GM12801 (cell line): ENCODE data around the gene SEMA6A.

Experiments
- CTCF ChIP-seq: IDR thresholded peaks from one replicate; pipeline ENCODE4 v1.5.1; 2011; ENCODE audit warnings: control low read depth; ENCODE audit not compliant: insufficient read length; ENCODE audit errors: extremely low read depth

Gene SEMA6A

DNA sequence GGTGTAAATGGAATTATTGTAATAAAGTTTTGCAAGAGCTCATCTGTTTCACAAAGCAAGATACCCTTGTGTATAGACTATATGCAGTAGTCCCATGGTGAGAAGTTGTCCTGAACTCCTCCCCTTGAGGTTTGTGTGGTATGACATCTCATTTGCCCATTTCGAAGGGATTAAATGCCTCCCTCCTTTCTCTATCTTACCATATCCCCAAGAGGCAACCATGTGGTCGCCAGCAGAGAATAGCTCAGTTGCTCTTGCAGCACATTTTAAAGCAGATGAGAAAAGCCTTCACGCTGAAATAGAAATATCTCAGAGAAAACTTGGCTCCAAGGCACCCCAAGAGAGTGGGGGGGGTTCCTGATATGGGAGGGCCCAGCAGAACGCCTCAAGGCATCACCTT is 4.6 kb downstream of the SEMA6A start:
- no peak for TF ChIP-seq CTCF

GRCh38 chr5:116567106-116567505 is 7.5 kb downstream of the SEMA6A start:
- no peak for TF ChIP-seq CTCF

DNA sequence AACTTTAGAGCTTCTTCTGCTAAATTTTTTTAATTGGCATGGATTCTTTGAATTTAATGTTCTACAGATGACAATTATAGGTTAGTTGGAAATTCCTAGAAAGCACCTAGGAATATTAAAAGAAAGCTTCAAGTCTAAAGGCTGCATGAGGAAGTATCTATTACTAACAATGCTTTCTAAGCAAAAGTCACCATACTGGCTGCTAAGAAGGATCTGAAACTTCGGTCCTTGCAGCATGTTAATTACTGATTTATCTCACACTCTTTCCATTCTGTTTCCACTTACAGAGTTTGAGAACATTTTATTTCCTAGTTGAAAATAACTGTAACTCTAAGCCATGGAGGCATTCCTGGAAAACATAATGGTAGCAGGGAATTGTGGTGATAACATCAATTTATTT is 8.4 kb downstream of the SEMA6A start:
- TF ChIP-seq CTCF: no peak

DNA sequence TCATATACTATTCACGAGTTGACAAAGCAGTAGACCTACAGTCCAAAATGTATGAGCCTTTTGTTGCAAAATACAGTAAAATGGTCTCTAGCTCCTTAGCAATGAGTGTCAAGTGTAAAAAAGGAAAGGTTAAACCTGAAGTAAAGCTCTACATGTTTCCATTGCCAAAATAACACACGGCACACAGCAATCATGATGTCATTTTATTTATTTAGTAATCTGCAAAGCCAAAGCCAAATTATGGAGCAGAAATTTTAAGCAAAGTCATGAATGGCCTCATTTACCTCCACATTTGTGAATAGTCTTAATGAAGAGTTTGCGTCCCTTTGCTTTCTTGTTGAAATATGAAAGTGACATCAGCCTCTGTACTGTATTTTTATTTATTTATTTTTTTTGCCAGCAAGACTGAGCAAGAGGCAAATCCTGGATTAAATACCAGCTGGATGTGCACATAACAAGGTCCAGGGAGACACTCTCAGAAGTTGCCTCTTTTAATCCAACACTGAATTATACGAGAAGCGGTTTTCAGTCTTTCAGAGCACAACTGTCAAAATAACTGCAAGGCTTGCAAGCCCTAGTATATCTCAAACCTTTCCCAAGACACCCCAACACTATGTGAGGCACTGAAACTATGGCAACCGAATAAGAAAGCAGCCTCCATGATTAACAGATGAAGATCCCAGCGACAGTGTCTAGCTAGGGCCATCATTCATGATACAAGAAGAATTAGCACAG is 9.7 kb downstream of the SEMA6A start:
- no peak for TF ChIP-seq CTCF

DNA sequence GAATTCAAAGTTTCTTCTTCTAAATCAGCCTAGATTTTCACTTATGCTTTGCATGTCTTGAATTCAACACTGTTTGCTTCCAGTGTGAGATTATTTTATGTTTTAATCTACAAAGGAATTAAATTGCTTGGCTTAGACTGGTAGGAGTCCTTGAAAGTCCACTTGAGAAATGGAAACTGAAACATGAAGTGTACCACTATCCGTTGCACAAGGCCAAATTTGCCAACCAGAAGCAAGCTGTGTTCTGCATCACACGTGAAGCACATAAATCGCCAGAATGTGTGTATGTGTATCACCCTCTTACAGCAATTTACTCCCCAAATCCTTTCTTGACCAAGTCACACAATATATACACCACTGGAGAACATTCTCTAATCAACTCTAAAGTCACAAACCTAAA is 10.3 kb downstream of the SEMA6A start:
- no peak for TF ChIP-seq CTCF

GRCh38 chr5:116563736-116564308 is 10.8 kb downstream of the SEMA6A start:
- TF ChIP-seq CTCF: no peak

GRCh38 chr5:116562669-116563068 is 12.0 kb downstream of the SEMA6A start:
- no peak for TF ChIP-seq CTCF
